Measurements from ENCODE around the gene RGS6.
"Not testable (repeated sequence)": the region's sequence is repeated elsewhere in the genome, so short reads cannot be mapped to it uniquely, and the experiment has no call there.

Gene RGS6

DNA sequence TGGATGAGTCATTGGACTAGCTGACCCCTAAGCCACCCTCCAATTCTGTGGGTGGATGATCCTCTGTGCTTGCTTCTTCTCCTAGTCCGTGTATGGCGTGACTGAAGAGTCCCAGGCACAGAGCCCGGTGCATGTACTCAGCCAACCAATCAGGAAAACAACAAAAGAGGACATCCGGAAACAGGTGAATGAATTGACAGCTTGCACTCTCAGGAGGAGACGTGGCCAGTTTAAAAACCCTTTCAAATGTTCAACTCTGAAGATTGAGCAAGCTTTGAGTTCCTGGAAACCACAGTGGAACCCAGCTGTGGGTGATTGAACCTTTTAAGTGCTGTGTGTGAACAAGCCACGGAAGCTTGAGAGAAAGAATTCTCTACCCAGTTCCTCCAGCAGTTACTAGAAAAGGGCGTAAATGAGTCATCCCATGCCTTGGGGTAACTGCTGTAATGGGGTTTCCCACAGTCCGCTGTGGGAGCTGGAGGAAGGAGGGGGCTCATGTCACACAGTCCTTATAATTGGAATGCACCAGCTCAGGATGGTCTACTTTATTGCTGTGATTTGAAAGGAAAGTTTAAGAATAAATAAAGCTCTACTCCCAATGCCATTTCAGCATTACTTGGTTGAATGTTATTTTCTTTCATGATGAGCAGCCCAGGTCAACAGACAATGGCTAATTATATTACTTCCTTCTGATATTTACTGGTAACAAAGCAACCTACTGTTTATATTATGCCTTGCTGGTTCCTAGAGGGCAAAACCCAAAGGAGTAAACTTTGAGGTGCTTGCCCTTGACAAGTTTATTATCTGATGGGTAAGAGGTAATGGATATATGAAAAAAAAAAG, 544.6 kb downstream of the RGS6 start:
- peak; percentile 95 for ATAC-seq
- no peaks in the 10 kb centered on the region for H3K27me3 Mint-ChIP-seq
- H3K9me3 Mint-ChIP-seq, result no peaks in the 10 kb centered on the region
- H3K27ac Mint-ChIP-seq, result peak overlapping the region; percentile 82
- H3K4me1 Mint-ChIP-seq, result peaks cover 46% of the 10 kb centered on the region
- H3K4me3 Mint-ChIP-seq, result peak overlapping the region; percentile 61
- no peaks in the 10 kb centered on the region for H3K36me3 Mint-ChIP-seq

DNA sequence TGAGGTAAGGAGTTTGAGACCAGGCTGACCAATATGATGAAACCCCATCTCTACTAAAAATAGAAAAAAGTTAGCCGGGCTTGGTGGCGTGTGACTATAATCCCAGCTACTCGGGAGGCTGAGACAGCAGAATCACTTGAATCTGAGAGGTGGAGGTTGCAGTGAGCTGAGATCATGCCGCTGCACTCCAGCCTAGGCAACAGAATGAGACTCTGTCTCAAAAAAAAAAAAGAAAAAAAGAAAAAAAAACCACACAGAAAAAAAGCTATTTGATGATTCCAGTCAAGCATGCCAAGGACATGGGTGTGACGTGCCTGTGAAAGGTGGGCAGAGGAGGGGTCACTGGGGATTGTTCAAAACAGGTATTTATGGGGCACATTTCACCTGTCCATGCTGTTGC, 545.3 kb downstream of the RGS6 start:
- not testable (repeated sequence) for H3K9me3 Mint-ChIP-seq, ATAC-seq, H3K4me3 Mint-ChIP-seq, H3K27me3 Mint-ChIP-seq, H3K36me3 Mint-ChIP-seq
- peak overlapping the region; percentile 82 for H3K27ac Mint-ChIP-seq
- H3K4me1 Mint-ChIP-seq, result peaks cover 46% of the 10 kb centered on the region

DNA sequence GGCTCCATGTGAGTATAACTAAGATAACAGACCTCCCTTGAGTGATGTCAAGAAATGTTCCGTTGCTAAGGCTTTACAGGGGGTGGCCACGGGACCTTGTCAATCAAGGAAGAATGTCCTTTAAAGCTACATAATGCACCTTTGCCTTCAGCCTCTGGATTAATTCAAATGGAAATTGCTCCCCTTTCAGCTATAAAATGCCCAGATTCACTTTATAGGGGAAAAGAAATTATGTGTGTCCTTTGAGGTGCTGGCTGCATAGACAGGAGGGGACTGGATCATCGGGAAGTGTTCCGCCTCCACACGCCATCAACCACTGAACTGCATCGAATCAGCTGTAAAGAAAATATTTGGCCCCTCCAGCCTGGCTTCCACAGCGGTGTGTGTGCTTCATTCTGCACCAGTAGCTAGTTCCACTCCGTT, 546.3 kb downstream of the RGS6 start:
- no peak overlapping the region for H3K27ac Mint-ChIP-seq
- H3K27me3 Mint-ChIP-seq, result no peaks in the 10 kb centered on the region
- ATAC-seq, result no peak
- peaks cover 2% of the 10 kb centered on the region for H3K9me3 Mint-ChIP-seq
- no peak overlapping the region for H3K4me3 Mint-ChIP-seq
- no peaks in the 10 kb centered on the region for H3K36me3 Mint-ChIP-seq
- peaks cover 46% of the 10 kb centered on the region for H3K4me1 Mint-ChIP-seq

DNA sequence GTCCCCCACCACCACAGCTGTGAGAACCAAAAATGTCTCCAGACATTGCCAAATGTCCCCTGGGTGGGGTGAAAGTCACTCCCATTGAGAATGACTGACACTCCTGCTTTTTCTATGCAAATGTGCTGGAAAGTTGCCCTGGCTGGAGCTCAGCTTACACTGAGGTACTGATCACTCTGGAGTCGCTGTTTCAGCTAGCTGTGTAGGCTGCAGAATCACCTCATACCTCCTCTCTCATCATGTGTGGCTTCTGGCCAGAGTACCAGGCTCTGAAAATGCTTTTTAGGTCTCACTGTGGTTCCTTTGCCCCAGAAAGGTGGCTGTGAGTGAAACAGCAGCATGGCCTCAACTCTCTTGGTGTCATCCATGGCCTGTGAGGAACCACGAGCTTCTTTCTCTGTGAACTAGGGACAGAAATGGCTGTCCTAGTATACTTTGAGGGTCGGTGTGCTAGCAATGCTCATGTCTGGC, 547.3 kb downstream of the RGS6 start:
- H3K4me1 Mint-ChIP-seq, result peaks cover 46% of the 10 kb centered on the region
- H3K36me3 Mint-ChIP-seq, result no peaks in the 10 kb centered on the region
- ATAC-seq, result no peak

DNA sequence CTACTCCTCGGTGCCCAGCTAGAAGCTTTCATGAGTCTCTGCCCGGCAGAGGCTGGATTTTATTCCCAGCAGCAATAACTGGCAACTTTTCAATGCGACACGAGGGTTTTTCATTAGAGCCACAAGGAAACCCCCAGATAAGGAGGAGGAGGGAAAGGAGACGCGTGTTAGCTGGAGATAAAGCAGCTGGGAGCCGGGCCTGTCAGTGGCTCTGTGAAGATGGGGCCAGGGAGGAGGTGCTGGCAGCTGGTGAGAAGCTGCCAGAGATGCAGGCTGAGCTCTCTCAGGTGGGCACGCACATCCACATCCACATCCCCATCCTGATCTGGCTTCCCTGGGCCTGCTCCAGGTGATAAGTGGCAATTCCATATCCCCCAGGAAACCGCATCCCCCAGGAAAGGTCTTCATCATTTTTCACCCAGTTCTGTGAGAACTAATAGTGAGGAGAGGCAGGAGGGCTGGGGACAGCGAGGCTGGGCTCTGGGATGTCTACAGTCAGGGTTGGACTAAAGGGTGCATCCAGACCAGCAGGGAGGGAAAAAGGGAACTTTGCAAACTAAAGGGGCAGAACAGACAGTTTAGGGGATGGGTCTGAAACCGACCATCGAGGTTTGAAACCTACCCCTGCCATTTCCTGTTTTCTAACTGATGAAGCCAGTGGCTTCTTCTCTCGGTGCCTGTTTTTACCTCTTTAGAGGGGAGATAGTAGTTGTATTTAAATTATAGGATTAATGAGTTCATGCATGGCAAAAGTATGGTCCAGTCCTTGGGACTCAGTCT, 548.4 kb downstream of the RGS6 start:
- ATAC-seq, result no peak
- Mint-ChIP-seq H3K9me3 (peaks cover 2% of the 10 kb centered on the region), H3K36me3 (no peaks in the 10 kb centered on the region), H3K4me3 (no peak overlapping the region), H3K4me1 (peaks cover 46% of the 10 kb centered on the region), H3K27me3 (no peaks in the 10 kb centered on the region), H3K27ac (peak overlapping the region; percentile 29)

More for the DNA sequence above, 547.3 kb downstream of the RGS6 start:
- no peak overlapping the region for H3K4me3 Mint-ChIP-seq
- H3K27ac Mint-ChIP-seq, result no peak overlapping the region
- H3K9me3 Mint-ChIP-seq, result peaks cover 2% of the 10 kb centered on the region
- no peaks in the 10 kb centered on the region for H3K27me3 Mint-ChIP-seq

DNA sequence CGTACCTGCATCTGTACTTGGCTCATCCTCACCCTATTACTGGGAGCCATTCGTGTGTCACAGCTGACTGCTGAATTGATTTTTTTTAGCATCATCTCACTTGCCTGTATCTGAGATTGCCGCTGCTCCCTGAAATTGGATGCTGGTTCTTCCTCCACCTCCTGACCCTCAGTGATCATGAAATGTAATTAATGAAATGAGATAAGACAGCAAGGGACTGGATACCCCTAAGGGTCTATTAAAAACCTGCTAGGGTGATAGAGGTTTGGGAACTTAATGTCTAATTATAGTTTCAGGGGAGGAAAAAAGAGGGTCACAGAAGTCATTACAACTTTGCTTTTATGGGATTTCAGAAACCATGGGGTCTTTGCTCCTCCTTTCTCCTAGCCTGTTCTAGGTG, 551.1 kb downstream of the RGS6 start:
- Mint-ChIP-seq H3K4me1 (peaks cover 22% of the 10 kb centered on the region), H3K27ac (no peak overlapping the region), H3K27me3 (peaks cover 10% of the 10 kb centered on the region), H3K36me3 (no peaks in the 10 kb centered on the region), H3K9me3 (peaks cover 5% of the 10 kb centered on the region), H3K4me3 (no peak overlapping the region)
- ATAC-seq, result no peak

DNA sequence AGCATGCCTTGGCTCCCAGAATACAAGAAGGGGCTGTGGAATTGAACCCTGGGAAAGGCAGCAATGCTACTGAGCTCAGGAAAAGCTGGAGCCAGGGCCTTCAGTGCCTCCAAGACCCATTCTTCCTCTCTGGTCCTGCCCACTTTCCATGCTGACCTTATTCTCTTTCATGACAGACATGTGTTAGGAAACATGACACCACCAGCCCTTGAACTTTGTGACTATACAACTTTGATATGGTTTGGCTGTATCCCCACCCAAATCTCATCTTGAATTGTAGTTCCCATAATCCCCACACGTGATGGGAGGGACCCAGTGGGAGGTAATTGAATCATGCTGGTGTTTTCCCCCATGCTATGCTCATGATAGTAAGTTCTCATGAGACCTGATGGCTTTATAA, 553.5 kb downstream of the RGS6 start:
- Mint-ChIP-seq H3K4me1 (peaks cover 9% of the 10 kb centered on the region), H3K4me3 (no peak overlapping the region), H3K27ac (no peak overlapping the region), H3K27me3 (peaks cover 32% of the 10 kb centered on the region), H3K9me3 (peaks cover 13% of the 10 kb centered on the region), H3K36me3 (no peaks in the 10 kb centered on the region)
- ATAC-seq, result no peak

GRCh38 chr14:72488514-72488913, 556.3 kb downstream of the RGS6 start:
- no peak overlapping the region for H3K4me3 Mint-ChIP-seq
- peaks cover 32% of the 10 kb centered on the region for H3K27me3 Mint-ChIP-seq
- peaks cover under 1% of the 10 kb centered on the region for H3K36me3 Mint-ChIP-seq
- H3K27ac Mint-ChIP-seq, result no peak overlapping the region
- H3K4me1 Mint-ChIP-seq, result no peaks in the 10 kb centered on the region
- ATAC-seq, result no peak
- H3K9me3 Mint-ChIP-seq, result peaks cover 10% of the 10 kb centered on the region

DNA sequence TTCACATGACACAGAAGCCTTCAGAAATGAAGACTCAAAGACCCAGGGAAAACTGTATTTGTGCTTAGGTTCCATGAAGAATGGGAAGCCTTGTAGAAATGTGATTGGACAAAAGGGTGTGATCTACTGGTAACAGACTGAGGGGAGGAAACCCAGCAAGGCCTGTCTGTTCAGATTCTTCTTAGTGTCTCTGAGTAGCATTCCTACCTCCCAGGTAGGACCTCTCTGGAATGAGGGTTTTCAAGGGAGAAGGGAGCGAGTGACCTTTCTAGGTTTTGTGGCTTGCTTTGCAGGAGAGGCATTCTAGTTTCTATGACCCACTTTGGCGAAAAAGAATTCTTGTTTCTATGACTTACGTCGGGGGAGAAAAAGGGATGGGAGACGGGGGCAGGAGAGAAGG, 560.0 kb downstream of the RGS6 start:
- ATAC-seq, result no peak
- H3K27me3 Mint-ChIP-seq, result peaks cover 40% of the 10 kb centered on the region
- H3K4me1 Mint-ChIP-seq, result no peaks in the 10 kb centered on the region
- H3K36me3 Mint-ChIP-seq, result peaks cover 8% of the 10 kb centered on the region
- no peak overlapping the region for H3K4me3 Mint-ChIP-seq
- H3K9me3 Mint-ChIP-seq, result peaks cover 21% of the 10 kb centered on the region
- H3K27ac Mint-ChIP-seq, result no peak overlapping the region

GRCh38 chr14:72495668-72496067, 563.4 kb downstream of the RGS6 start:
- ATAC-seq, result no peak
- no peaks in the 10 kb centered on the region for H3K4me1 Mint-ChIP-seq
- no peak overlapping the region for H3K27ac Mint-ChIP-seq

GRCh38 chr14:72498646-72499045, 566.4 kb downstream of the RGS6 start:
- H3K27me3 Mint-ChIP-seq, result peaks cover 8% of the 10 kb centered on the region
- H3K4me3 Mint-ChIP-seq, result no peak overlapping the region
- peaks cover 10% of the 10 kb centered on the region for H3K9me3 Mint-ChIP-seq
- no peaks in the 10 kb centered on the region for H3K4me1 Mint-ChIP-seq
- peaks cover 5% of the 10 kb centered on the region for H3K36me3 Mint-ChIP-seq
- no peak overlapping the region for H3K27ac Mint-ChIP-seq
- no peak for ATAC-seq

More at GRCh38 chr14:72495668-72496067, 563.4 kb downstream of the RGS6 start:
- Mint-ChIP-seq H3K4me3 (no peak overlapping the region), H3K36me3 (peaks cover 8% of the 10 kb centered on the region), H3K27me3 (peaks cover 9% of the 10 kb centered on the region), H3K9me3 (peaks cover 11% of the 10 kb centered on the region)

DNA sequence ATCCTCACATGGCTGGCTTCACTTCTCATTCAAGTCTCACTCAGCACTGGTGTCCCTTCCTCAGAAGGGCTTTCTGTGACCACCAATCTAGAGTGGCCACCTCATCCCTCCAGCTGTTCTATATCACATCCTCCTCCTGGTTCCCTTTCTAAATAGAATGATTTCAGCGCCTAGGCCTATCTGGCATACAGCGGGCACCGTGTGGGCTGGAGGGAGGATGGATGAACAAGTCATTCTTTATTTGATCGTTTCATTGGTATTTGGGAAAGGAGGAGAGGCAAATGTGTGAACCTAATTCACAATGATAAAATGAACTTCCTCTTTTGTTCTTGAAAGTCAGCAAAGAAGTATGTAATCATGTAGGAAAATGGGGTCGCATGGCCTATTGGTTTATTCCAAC, 567.5 kb downstream of the RGS6 start:
- Mint-ChIP-seq H3K27me3 (no peaks in the 10 kb centered on the region), H3K36me3 (no peaks in the 10 kb centered on the region), H3K4me3 (no peak overlapping the region), H3K9me3 (peaks cover 6% of the 10 kb centered on the region), H3K27ac (no peak overlapping the region), H3K4me1 (no peaks in the 10 kb centered on the region)
- ATAC-seq, result no peak

- Mint-ChIP-seq H3K27me3 (no peaks in the 10 kb centered on the region), H3K4me3 (no peak overlapping the region), H3K9me3 (peaks cover 4% of the 10 kb centered on the region), H3K4me1 (no peaks in the 10 kb centered on the region), H3K36me3 (no peaks in the 10 kb centered on the region), H3K27ac (no peak overlapping the region)
- no peak for ATAC-seq
These were observed 568.1 kb downstream of the RGS6 start for GRCh38 chr14:72500234-72500838.

GRCh38 chr14:72501439-72501838, 569.2 kb downstream of the RGS6 start:
- Mint-ChIP-seq H3K9me3 (peaks cover 4% of the 10 kb centered on the region), H3K4me1 (no peaks in the 10 kb centered on the region), H3K27me3 (no peaks in the 10 kb centered on the region), H3K4me3 (no peak overlapping the region), H3K36me3 (no peaks in the 10 kb centered on the region), H3K27ac (no peak overlapping the region)
- ATAC-seq, result no peak

DNA sequence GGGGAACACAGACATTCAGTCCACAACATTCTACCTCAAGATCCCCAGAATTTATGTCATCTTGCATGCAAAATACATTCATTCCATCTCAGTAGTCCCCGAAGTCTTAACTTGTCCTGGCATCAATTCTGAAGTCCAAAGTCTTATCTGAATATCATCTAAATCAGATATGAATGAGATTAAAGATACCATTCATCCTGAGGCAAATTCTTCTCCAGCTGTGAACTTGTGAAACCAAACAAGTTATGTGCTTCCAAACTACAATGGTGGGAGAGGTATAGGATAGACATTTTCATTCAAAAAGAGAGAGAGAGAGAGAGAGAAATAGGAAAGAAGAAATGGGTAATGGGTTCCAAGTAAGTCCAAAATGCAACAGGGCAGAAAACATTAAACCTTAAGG, 571.0 kb downstream of the RGS6 start:
- H3K4me1 Mint-ChIP-seq, result no peaks in the 10 kb centered on the region
- H3K36me3 Mint-ChIP-seq, result no peaks in the 10 kb centered on the region
- no peak overlapping the region for H3K27ac Mint-ChIP-seq
- H3K9me3 Mint-ChIP-seq, result peaks cover 4% of the 10 kb centered on the region
- no peaks in the 10 kb centered on the region for H3K27me3 Mint-ChIP-seq
- no peak overlapping the region for H3K4me3 Mint-ChIP-seq
- no peak for ATAC-seq

All from stimulated activated memory B cell treated with anti-CD40 and anti-IgM and Interleukin-4, amounts not matched to agents 10 μg/mL and 1 μg/mL and 100 μg/mL, for 72 hours (primary cell).